Karpas-422 (cell line): ENCODE results near the gene MAP3K5. TPM values are rescaled to one million over a fixed set of nuclear protein-coding genes. Genes with fewer than 3 reads are reported as not detected.

Experiments used
- DNase-seq: peaks from one replicate; pipeline ENCODE4 v3.0.0-alpha.2; 2015
- H2AFZ ChIP-seq: fragments of 200-600 bp; sonication (generic); 2 replicates; pipeline ENCODE4 v1.6.1; 2014; ENCODE audit warnings: antibody characterized with exemption, low read length, mixed read lengths
- H3K27ac ChIP-seq: fragments of 200-600 bp; sonication (generic); 2 replicates; pipeline ENCODE4 v1.5.1; 2014; ENCODE audit warnings: mild to moderate bottlenecking, low read length, moderate library complexity
- H3K27me3 ChIP-seq: fragments of 200-600 bp; sonication (generic); 2 replicates; pipeline ENCODE4 v1.6.1; 2014; ENCODE audit warnings: low read length, mixed read lengths
- H3K36me3 ChIP-seq: fragments of 200-600 bp; sonication (generic); 2 replicates; pipeline ENCODE4 v1.6.1; 2014; ENCODE audit warnings: low read length, mixed read lengths; ENCODE audit not compliant: insufficient read depth
- H3K4me1 ChIP-seq: fragments of 200-600 bp; sonication (generic); 2 replicates; pipeline ENCODE4 v1.6.1; 2014; ENCODE audit warnings: mild to moderate bottlenecking, low read length, mixed read lengths
- H3K4me2 ChIP-seq: fragments of 200-600 bp; sonication (generic); 2 replicates; pipeline ENCODE4 v1.6.1; 2014; ENCODE audit warnings: low read length, low read depth, mild to moderate bottlenecking; ENCODE audit not compliant: poor library complexity, severe bottlenecking
- H3K4me3 ChIP-seq: fragments of 200-600 bp; sonication (generic); 2 replicates; pipeline ENCODE4 v1.5.1; 2014; ENCODE audit warnings: mild to moderate bottlenecking, antibody characterized with exemption, low read length, mixed read lengths
- H3K79me2 ChIP-seq: fragments of 200-600 bp; sonication (generic); 2 replicates; pipeline ENCODE4 v1.6.1; 2014; ENCODE audit warnings: mild to moderate bottlenecking, low read length, mixed read lengths
- H3K9ac ChIP-seq: fragments of 200-600 bp; sonication (generic); 2 replicates; pipeline ENCODE4 v1.6.0; 2014; ENCODE audit warnings: low read length
- H3K9me2 ChIP-seq: fragments of 200-600 bp; sonication (generic), shearing (Covaris generic); replicated peaks from 2 replicates; pipeline ENCODE4 v1.6.0; 2014; ENCODE audit warnings: mild to moderate bottlenecking, low read length, moderate library complexity; ENCODE audit not compliant: insufficient read depth
- H3K9me3 ChIP-seq: fragments of 300-700, 200-600 bp; sonication (generic); 2 replicates; pipeline ENCODE4 v1.6.1; 2014; ENCODE audit warnings: low read length, mixed read lengths
- H4K20me1 ChIP-seq: fragments of 200-600 bp; sonication (generic); 2 replicates; pipeline ENCODE4 v1.6.1; 2014; ENCODE audit warnings: mild to moderate bottlenecking, antibody characterized with exemption, low read length, low read depth; ENCODE audit not compliant: insufficient read depth
- total RNA-seq: library from RNA; depleted of rRNA; stranded (reverse); fragments of >200 nt; shearing (Covaris generic); gene quantifications from 2 replicates; pipeline ENCODE4 v1.2.3, GENCODE V29; 2014; ENCODE audit warnings: low replicate concordance

Gene MAP3K5
- total RNA-seq, 1 experiment from 2014 or later: 1.1 TPM

DNA sequence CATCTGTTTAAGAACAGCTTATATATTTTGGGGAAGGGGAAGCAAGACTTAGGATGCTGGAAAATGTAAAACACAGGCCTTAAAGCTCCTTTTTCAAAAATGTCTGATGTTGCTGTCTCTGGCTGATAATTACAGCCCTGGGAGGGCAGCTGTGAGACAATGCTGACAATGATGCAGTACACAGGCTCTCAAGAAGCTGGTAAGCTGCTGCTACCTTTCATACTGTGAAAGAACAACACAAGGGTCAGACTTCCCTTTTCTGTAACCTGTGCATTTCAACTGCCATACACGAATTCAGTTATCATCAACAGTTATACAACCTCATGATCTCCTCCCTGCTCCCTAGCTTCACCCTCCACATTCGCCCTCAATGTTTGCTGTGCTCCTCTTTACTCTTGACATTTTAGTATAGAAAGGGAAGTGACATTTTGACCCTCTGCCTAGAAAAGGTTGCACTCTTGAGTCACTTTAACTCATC is 267.3 kb downstream of the MAP3K5 start:
- Histone ChIP-seq H3K9me2 (no peaks in the 10 kb centered on the region), H3K4me2 (no peak overlapping the region), H3K4me3 (no peak overlapping the region), H3K9ac (no peak overlapping the region), H3K27ac (no peak overlapping the region), H3K9me3 (no peaks in the 10 kb centered on the region), H3K36me3 (no peaks in the 10 kb centered on the region), H3K4me1 (no peaks in the 10 kb centered on the region), H2AFZ (no peak overlapping the region), H3K27me3 (no peaks in the 10 kb centered on the region), H4K20me1 (no peaks in the 10 kb centered on the region), H3K79me2 (no peaks in the 10 kb centered on the region)
- DNase-seq: no peak

- no peaks in the 10 kb centered on the region for H3K79me2 ChIP-seq
- no peak overlapping the region for H2AFZ ChIP-seq
- H3K9me2 ChIP-seq: no peaks in the 10 kb centered on the region
- no peak overlapping the region for H3K4me3 ChIP-seq
- no peaks in the 10 kb centered on the region for H3K9me3 ChIP-seq
- no peak overlapping the region for H3K4me2 ChIP-seq
- DNase-seq: no peak
- no peak overlapping the region for H3K27ac ChIP-seq
- H3K9ac ChIP-seq: no peak overlapping the region
- no peaks in the 10 kb centered on the region for H3K36me3 ChIP-seq
- H3K27me3 ChIP-seq: no peaks in the 10 kb centered on the region
- H3K4me1 ChIP-seq: no peaks in the 10 kb centered on the region
- no peaks in the 10 kb centered on the region for H4K20me1 ChIP-seq
These were observed 267.8 kb downstream of the MAP3K5 start for GRCh38 chr6:136524339-136524935.

GRCh38 chr6:136523196-136523595 is 269.1 kb downstream of the MAP3K5 start:
- no peaks in the 10 kb centered on the region for H4K20me1 ChIP-seq
- no peaks in the 10 kb centered on the region for H3K4me1 ChIP-seq

GRCh38 chr6:136522636-136523035 is 269.6 kb downstream of the MAP3K5 start:
- Histone ChIP-seq H2AFZ (no peak overlapping the region), H3K9me2 (no peaks in the 10 kb centered on the region), H3K36me3 (no peaks in the 10 kb centered on the region), H3K4me3 (no peak overlapping the region), H3K27me3 (no peaks in the 10 kb centered on the region), H4K20me1 (no peaks in the 10 kb centered on the region), H3K27ac (no peak overlapping the region), H3K4me2 (no peak overlapping the region), H3K79me2 (no peaks in the 10 kb centered on the region), H3K4me1 (no peaks in the 10 kb centered on the region), H3K9ac (no peak overlapping the region), H3K9me3 (no peaks in the 10 kb centered on the region)
- no peak for DNase-seq

More at GRCh38 chr6:136523196-136523595, 269.1 kb downstream of the MAP3K5 start:
- Histone ChIP-seq H3K9me3 (no peaks in the 10 kb centered on the region), H3K79me2 (no peaks in the 10 kb centered on the region), H3K9ac (no peak overlapping the region), H3K4me3 (no peak overlapping the region), H3K36me3 (no peaks in the 10 kb centered on the region), H3K27ac (no peak overlapping the region), H3K9me2 (no peaks in the 10 kb centered on the region), H3K27me3 (no peaks in the 10 kb centered on the region), H2AFZ (no peak overlapping the region), H3K4me2 (no peak overlapping the region)
- no peak for DNase-seq

- Histone ChIP-seq H3K9ac (no peak overlapping the region), H4K20me1 (no peaks in the 10 kb centered on the region), H3K79me2 (no peaks in the 10 kb centered on the region), H3K4me2 (no peak overlapping the region), H3K36me3 (no peaks in the 10 kb centered on the region), H3K9me3 (no peaks in the 10 kb centered on the region), H3K27ac (no peak overlapping the region), H3K4me3 (no peak overlapping the region), H3K4me1 (no peaks in the 10 kb centered on the region), H3K27me3 (no peaks in the 10 kb centered on the region), H3K9me2 (no peaks in the 10 kb centered on the region), H2AFZ (no peak overlapping the region)
- DNase-seq: no peak
These were observed 270.4 kb downstream of the MAP3K5 start for GRCh38 chr6:136521911-136522310.

- DNase-seq: no peak
- no peak overlapping the region for H3K27ac ChIP-seq
- no peaks in the 10 kb centered on the region for H3K79me2 ChIP-seq
These were observed 270.9 kb downstream of the MAP3K5 start for GRCh38 chr6:136521427-136521826.

GRCh38 chr6:136520517-136520916 is 271.8 kb downstream of the MAP3K5 start:
- Histone ChIP-seq H3K4me2 (no peak overlapping the region), H4K20me1 (no peaks in the 10 kb centered on the region), H3K9me2 (no peaks in the 10 kb centered on the region), H3K4me3 (no peak overlapping the region), H3K36me3 (no peaks in the 10 kb centered on the region), H3K27me3 (no peaks in the 10 kb centered on the region), H2AFZ (no peak overlapping the region), H3K9me3 (no peaks in the 10 kb centered on the region), H3K79me2 (no peaks in the 10 kb centered on the region), H3K27ac (no peak overlapping the region), H3K4me1 (no peaks in the 10 kb centered on the region), H3K9ac (no peak overlapping the region)
- no peak for DNase-seq

More at GRCh38 chr6:136521427-136521826, 270.9 kb downstream of the MAP3K5 start:
- Histone ChIP-seq H3K4me3 (no peak overlapping the region), H4K20me1 (no peaks in the 10 kb centered on the region), H3K9me3 (no peaks in the 10 kb centered on the region), H3K36me3 (no peaks in the 10 kb centered on the region), H3K9ac (no peak overlapping the region), H3K4me2 (no peak overlapping the region), H3K27me3 (no peaks in the 10 kb centered on the region), H3K9me2 (no peaks in the 10 kb centered on the region), H2AFZ (no peak overlapping the region), H3K4me1 (no peaks in the 10 kb centered on the region)

GRCh38 chr6:136517582-136517981 is 274.7 kb downstream of the MAP3K5 start:
- H3K36me3 ChIP-seq: no peaks in the 10 kb centered on the region
- H3K4me3 ChIP-seq: no peak overlapping the region
- no peaks in the 10 kb centered on the region for H3K79me2 ChIP-seq
- H3K9ac ChIP-seq: no peak overlapping the region
- no peak for DNase-seq
- H3K27me3 ChIP-seq: no peaks in the 10 kb centered on the region
- no peaks in the 10 kb centered on the region for H3K9me2 ChIP-seq
- H3K4me2 ChIP-seq: no peak overlapping the region
- no peaks in the 10 kb centered on the region for H3K4me1 ChIP-seq
- H3K9me3 ChIP-seq: no peaks in the 10 kb centered on the region
- no peak overlapping the region for H2AFZ ChIP-seq
- H3K27ac ChIP-seq: no peak overlapping the region
- no peaks in the 10 kb centered on the region for H4K20me1 ChIP-seq
